ENCODE data around the gene GATAD1. TPM values are rescaled to one million over a fixed set of nuclear protein-coding genes. Genes with fewer than 3 reads are reported as not detected.

GATAD1 gene, protein sequence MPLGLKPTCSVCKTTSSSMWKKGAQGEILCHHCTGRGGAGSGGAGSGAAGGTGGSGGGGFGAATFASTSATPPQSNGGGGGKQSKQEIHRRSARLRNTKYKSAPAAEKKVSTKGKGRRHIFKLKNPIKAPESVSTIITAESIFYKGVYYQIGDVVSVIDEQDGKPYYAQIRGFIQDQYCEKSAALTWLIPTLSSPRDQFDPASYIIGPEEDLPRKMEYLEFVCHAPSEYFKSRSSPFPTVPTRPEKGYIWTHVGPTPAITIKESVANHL
- total RNA-seq (2014; rRNA removed; shearing (Covaris generic)) (27.9 and 30.8 TPM in 2 replicates), polyA plus RNA-seq (2016; fragmentation: Nextera tagmentation; extraction: Ambion mirVana) (15.1 and 15.4 TPM in 2 replicates)
- long read RNA-seq, partial matches to known transcripts, result 2 of 6 reads
- long read RNA-seq, other reads (novel, unspliced or antisense), result 3 of 6 reads

DNA sequence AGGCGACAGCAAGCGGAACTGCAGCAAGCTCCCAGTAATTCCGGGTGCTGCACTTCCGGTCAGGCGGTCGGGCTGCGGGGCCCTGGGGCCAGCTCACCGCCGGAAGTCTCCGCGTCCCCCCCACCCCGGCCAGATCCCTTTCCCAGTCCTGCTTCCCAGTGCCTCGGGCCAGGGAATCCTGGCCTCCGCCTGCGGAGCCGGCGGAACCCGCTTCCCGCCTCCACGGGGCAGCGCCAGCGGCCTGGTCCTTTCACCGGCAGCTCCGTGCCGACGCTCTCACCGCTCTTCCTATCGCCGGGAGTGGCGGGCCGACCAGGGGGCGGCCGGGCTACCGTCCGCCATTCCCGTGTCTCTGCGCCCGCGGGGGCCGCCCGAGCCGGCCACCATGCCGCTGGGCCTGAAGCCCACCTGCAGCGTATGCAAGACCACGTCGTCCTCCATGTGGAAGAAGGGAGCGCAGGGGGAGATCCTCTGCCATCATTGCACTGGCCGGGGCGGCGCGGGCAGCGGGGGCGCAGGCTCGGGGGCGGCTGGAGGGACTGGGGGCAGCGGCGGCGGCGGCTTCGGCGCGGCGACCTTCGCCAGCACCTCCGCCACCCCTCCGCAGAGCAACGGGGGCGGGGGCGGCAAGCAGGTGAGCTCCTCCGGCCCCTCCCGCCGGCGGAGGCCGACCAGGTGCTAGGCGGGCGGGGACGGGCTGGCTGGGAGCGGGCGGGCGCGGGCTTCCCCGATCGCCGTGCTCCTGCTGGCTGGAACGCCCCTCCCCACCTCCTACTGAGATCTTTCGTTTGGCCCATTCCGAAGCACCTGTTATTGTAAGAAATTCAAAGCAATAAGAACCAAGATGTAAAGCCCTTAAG, at the start of gene GATAD1:
GATAD1 (plus strand) TSS at position 138 of the 860 bp plus-strand sequence; CDS start at position 386, 248 bp downstream.
- TF ChIP-seq STAT1 (IDR thresholded peaks at IDR 0.05; ENCODE audit: unreplicated experiment), result no peak
- TF ChIP-seq, protein P1, sequence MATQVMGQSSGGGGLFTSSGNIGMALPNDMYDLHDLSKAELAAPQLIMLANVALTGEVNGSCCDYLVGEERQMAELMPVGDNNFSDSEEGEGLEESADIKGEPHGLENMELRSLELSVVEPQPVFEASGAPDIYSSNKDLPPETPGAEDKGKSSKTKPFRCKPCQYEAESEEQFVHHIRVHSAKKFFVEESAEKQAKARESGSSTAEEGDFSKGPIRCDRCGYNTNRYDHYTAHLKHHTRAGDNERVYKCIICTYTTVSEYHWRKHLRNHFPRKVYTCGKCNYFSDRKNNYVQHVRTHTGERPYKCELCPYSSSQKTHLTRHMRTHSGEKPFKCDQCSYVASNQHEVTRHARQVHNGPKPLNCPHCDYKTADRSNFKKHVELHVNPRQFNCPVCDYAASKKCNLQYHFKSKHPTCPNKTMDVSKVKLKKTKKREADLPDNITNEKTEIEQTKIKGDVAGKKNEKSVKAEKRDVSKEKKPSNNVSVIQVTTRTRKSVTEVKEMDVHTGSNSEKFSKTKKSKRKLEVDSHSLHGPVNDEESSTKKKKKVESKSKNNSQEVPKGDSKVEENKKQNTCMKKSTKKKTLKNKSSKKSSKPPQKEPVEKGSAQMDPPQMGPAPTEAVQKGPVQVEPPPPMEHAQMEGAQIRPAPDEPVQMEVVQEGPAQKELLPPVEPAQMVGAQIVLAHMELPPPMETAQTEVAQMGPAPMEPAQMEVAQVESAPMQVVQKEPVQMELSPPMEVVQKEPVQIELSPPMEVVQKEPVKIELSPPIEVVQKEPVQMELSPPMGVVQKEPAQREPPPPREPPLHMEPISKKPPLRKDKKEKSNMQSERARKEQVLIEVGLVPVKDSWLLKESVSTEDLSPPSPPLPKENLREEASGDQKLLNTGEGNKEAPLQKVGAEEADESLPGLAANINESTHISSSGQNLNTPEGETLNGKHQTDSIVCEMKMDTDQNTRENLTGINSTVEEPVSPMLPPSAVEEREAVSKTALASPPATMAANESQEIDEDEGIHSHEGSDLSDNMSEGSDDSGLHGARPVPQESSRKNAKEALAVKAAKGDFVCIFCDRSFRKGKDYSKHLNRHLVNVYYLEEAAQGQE (IDR thresholded peaks at IDR 0.05; ENCODE audit: unreplicated experiment), result no peak
- TF ChIP-seq ZNF114 (CRISPR knock-in tag; IDR thresholded peaks at IDR 0.05), result no peak
- no peak for TF ChIP-seq NANOG (IDR thresholded peaks at IDR 0.05; ENCODE audit: borderline replicate concordance)
- peak; percentile 90 for TF ChIP-seq POLR2AphosphoS5 (IDR thresholded peaks at IDR 0.05; ENCODE audit: low read depth)
- TF ChIP-seq, protein P2, sequence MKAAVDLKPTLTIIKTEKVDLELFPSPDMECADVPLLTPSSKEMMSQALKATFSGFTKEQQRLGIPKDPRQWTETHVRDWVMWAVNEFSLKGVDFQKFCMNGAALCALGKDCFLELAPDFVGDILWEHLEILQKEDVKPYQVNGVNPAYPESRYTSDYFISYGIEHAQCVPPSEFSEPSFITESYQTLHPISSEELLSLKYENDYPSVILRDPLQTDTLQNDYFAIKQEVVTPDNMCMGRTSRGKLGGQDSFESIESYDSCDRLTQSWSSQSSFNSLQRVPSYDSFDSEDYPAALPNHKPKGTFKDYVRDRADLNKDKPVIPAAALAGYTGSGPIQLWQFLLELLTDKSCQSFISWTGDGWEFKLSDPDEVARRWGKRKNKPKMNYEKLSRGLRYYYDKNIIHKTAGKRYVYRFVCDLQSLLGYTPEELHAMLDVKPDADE (IDR thresholded peaks at IDR 0.05), result no peak
- TF ChIP-seq JUNB (IDR thresholded peaks at IDR 0.05; ENCODE audit: unreplicated experiment), result no peak
- Histone ChIP-seq H2AFZ (peak within 1 kb of the TSS; percentile 94), H3K4me3 (peak within 1 kb of the TSS; percentile 60), H3K4me1 (ENCODE audit: insufficient read depth) (no peaks in the 10 kb centered on the region; the same call in 1 of the 2 replicates), H3K9me2 (ENCODE audit: insufficient read depth) (no peaks in the 10 kb centered on the region; the same call in 1 of the 2 replicates), H3K79me2 (replicated peaks; ENCODE audit: insufficient read depth) (peaks cover 16% of the 10 kb centered on the region), H4K20me1 (replicated peaks; ENCODE audit: insufficient read depth) (peaks cover 9% of the 10 kb centered on the region; the same call in 1 of the 2 replicates), H3K27ac (ENCODE audit: low read depth) (peak within 1 kb of the TSS; percentile 96), H3F3A (replicated peaks; ENCODE audit: low read depth) (peaks cover 8% of the 10 kb centered on the region; the same call in 1 of the 2 replicates), H3K36me3 (ENCODE audit: insufficient read depth) (peaks cover 22% of the 10 kb centered on the region), H3K27me3 (ENCODE audit: insufficient read depth) (no peaks in the 10 kb centered on the region), H3K4me2 (peak within 1 kb of the TSS; percentile 81)
- Mint-ChIP-seq H3K4me3 (peak within 1 kb of the TSS; percentile 83), H3K27me3 (ENCODE audit: insufficient read depth, low read depth, poor library complexity) (no peaks in the 10 kb centered on the region), H3K4me1 (peaks cover 9% of the 10 kb centered on the region), H3K9me3 (peaks cover 1% of the 10 kb centered on the region; the same call in 1 of the 3 replicates), H3K36me3 (ENCODE audit: low read depth) (peaks cover 42% of the 10 kb centered on the region), H3K27ac (peak within 1 kb of the TSS; percentile 60; the same call in 1 of the 2 replicates)
- ATAC-seq (peak; percentile 96), DNase-seq (ENCODE audit: low spot score) (peak; percentile 96)

DNA sequence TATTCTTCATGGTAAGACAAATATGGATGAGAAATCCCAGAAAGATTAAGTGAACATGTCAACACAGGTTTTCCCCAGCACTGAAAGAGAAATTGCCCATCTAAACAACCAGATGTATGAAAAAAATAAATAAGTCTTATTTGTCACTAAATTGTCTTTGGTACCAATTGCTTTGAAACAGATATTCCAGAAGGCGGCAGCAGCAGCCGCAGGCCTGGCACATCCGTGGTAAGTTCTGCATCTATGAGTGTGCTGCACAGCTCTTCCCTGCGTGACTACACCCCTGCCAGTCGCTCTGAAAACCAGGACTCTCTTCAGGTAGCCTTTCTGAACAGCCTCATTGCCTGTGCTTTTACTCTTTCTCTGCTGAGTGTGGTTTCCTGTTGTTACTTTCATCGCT, 49.7 kb upstream of the GATAD1 start:
- Histone ChIP-seq H4K20me1 (replicated peaks; ENCODE audit: insufficient read depth) (no peaks in the 10 kb centered on the region), H3K9me2 (ENCODE audit: insufficient read depth) (no peaks in the 10 kb centered on the region), H3K4me1 (ENCODE audit: insufficient read depth) (no peaks in the 10 kb centered on the region), H3K27me3 (ENCODE audit: insufficient read depth) (no peaks in the 10 kb centered on the region), H3K4me2 (no peak overlapping the region), H3K4me3 (no peak overlapping the region), H3K27ac (ENCODE audit: low read depth) (no peak overlapping the region), H3F3A (replicated peaks; ENCODE audit: low read depth) (no peaks in the 10 kb centered on the region), H2AFZ (no peak overlapping the region), H3K79me2 (replicated peaks; ENCODE audit: insufficient read depth) (no peaks in the 10 kb centered on the region), H3K36me3 (ENCODE audit: insufficient read depth) (no peaks in the 10 kb centered on the region; the same call in 1 of the 2 replicates)
- ATAC-seq, result no peak
- no peaks in the 10 kb centered on the region for H3K4me1 Mint-ChIP-seq
- no peak overlapping the region for H3K27ac Mint-ChIP-seq
- peaks cover 16% of the 10 kb centered on the region for H3K36me3 Mint-ChIP-seq (ENCODE audit: low read depth)
- no peak for DNase-seq (ENCODE audit: low spot score)
- H3K9me3 Mint-ChIP-seq, result no peaks in the 10 kb centered on the region
- no peaks in the 10 kb centered on the region for H3K27me3 Mint-ChIP-seq (ENCODE audit: insufficient read depth, low read depth, poor library complexity)
- H3K4me3 Mint-ChIP-seq, result no peak overlapping the region
- TF ChIP-seq, protein P3, sequence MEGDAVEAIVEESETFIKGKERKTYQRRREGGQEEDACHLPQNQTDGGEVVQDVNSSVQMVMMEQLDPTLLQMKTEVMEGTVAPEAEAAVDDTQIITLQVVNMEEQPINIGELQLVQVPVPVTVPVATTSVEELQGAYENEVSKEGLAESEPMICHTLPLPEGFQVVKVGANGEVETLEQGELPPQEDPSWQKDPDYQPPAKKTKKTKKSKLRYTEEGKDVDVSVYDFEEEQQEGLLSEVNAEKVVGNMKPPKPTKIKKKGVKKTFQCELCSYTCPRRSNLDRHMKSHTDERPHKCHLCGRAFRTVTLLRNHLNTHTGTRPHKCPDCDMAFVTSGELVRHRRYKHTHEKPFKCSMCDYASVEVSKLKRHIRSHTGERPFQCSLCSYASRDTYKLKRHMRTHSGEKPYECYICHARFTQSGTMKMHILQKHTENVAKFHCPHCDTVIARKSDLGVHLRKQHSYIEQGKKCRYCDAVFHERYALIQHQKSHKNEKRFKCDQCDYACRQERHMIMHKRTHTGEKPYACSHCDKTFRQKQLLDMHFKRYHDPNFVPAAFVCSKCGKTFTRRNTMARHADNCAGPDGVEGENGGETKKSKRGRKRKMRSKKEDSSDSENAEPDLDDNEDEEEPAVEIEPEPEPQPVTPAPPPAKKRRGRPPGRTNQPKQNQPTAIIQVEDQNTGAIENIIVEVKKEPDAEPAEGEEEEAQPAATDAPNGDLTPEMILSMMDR (conservative IDR thresholded peaks at IDR 0.05; ENCODE audit: low read depth in 2 of 2), result 0 out of 4 replicates have a peak, but pooled peaks of 1 of the 2 experiments have one; percentile 9
- no peak for TF ChIP-seq EZH2phosphoT487 (IDR thresholded peaks at IDR 0.05; ENCODE audit: unreplicated experiment)
- TF ChIP-seq, protein P2 (IDR thresholded peaks at IDR 0.05), result no peak

All from GM23338 (cell line).